Measurements from ENCODE around the gene VPS52.

VPS52 gene

DNA sequence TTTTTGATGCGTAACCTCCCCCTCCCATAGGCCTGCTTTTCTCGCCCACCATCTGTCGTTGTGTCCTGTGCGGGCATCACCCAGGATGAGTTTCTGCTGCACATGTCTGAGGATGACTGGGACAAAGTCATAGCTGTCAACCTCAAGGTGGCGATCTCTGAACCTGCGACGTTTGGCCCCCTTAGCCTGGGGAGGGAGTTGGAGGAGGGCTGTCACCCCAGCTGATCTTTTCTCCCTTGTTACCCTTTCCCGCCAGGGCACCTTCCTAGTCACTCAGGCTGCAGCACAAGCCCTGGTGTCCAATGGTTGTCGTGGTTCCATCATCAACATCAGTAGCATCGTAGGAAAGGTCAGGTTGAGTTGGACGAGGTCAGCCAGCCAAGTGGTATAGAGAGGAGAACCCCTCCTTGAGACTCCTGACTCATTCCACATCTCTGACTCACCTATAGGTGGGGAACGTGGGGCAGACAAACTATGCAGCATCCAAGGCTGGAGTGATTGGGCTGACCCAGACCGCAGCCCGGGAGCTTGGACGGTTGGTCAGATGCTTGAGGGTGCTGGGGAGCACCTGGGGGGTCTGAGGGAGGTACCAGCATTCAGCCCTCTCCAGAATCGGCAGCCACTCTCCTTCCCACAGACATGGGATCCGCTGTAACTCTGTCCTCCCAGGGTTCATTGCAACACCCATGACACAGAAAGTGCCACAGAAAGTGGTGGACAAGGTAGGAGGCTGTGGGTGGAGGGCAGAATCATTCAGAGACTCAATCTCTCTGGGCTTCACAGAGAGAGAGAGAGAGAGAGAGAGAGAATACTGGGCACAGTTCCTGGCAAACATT, 66.3 kb downstream of the VPS52 start (continued):
- TF ChIP-seq, protein P1, sequence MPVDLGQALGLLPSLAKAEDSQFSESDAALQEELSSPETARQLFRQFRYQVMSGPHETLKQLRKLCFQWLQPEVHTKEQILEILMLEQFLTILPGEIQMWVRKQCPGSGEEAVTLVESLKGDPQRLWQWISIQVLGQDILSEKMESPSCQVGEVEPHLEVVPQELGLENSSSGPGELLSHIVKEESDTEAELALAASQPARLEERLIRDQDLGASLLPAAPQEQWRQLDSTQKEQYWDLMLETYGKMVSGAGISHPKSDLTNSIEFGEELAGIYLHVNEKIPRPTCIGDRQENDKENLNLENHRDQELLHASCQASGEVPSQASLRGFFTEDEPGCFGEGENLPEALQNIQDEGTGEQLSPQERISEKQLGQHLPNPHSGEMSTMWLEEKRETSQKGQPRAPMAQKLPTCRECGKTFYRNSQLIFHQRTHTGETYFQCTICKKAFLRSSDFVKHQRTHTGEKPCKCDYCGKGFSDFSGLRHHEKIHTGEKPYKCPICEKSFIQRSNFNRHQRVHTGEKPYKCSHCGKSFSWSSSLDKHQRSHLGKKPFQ (tag by site-specific recombination; IDR thresholded peaks at IDR 0.05), result no peak
- 0 out of 2 replicates have a peak, but pooled peaks have one; percentile 55 for TF ChIP-seq ZNF629 (tag by site-specific recombination; IDR thresholded peaks at IDR 0.05)
- TF ChIP-seq, protein P2, sequence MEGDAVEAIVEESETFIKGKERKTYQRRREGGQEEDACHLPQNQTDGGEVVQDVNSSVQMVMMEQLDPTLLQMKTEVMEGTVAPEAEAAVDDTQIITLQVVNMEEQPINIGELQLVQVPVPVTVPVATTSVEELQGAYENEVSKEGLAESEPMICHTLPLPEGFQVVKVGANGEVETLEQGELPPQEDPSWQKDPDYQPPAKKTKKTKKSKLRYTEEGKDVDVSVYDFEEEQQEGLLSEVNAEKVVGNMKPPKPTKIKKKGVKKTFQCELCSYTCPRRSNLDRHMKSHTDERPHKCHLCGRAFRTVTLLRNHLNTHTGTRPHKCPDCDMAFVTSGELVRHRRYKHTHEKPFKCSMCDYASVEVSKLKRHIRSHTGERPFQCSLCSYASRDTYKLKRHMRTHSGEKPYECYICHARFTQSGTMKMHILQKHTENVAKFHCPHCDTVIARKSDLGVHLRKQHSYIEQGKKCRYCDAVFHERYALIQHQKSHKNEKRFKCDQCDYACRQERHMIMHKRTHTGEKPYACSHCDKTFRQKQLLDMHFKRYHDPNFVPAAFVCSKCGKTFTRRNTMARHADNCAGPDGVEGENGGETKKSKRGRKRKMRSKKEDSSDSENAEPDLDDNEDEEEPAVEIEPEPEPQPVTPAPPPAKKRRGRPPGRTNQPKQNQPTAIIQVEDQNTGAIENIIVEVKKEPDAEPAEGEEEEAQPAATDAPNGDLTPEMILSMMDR (tag by site-specific recombination; IDR thresholded peaks at IDR 0.05), result peak; percentile 68
- no peak for TF ChIP-seq ZFP41 (tag by site-specific recombination; IDR thresholded peaks at IDR 0.05; ENCODE audit: borderline replicate concordance)
- no peak for TF ChIP-seq OSR2 (tag by site-specific recombination; IDR thresholded peaks at IDR 0.05)
- TF ChIP-seq, protein P3, sequence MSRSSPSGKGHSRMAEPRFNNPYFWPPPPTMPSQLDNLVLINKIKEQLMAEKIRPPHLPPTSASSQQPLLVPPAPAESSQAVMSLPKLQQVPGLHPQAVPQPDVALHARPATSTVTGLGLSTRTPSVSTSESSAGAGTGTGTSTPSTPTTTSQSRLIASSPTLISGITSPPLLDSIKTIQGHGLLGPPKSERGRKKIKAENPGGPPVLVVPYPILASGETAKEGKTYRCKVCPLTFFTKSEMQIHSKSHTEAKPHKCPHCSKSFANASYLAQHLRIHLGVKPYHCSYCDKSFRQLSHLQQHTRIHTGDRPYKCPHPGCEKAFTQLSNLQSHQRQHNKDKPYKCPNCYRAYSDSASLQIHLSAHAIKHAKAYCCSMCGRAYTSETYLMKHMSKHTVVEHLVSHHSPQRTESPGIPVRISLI (tag by site-specific recombination; IDR thresholded peaks at IDR 0.05), result no peak
- peak; percentile 62 for TF ChIP-seq SP7 (tag by site-specific recombination; IDR thresholded peaks at IDR 0.05)

DNA sequence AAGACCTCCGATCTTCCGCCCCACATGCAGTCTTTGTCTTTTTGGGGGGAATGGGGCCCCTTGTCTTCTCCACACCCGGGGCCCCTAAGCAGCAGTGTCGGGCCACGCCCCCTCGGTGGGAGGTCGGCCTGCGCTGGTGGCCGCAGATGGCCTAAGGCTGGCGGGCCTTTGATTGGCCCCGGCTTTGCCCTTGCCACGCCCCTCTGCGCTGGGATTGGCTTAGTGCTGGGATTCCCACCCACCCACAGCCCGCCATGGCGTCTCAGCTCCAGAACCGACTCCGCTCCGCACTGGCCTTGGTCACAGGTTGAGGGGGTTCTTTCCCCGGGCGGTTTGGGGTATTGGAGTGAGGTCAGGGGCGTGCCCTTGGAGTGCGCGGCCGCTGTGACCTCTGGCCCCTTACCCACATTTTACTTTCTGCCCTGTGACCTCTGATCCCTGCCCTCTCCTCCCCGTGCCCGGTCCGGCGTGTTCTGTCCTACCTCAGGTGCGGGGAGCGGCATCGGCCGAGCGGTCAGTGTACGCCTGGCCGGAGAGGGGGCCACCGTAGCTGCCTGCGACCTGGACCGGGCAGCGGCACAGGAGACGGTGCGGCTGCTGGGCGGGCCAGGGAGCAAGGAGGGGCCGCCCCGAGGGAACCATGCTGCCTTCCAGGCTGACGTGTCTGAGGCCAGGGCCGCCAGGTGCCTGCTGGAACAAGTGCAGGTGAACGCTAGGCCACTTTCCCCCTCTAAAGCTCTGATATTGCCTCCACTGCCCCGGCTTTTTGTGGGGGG, 67.1 kb downstream of the VPS52 start, which contains the start of gene HSD17B8:
TSS of gene HSD17B8 (plus strand) at position 241 of the 776 bp plus-strand sequence. CDS start at position 255, 14 bp downstream.
- POLR2A ChIA-PET, result interaction anchor here (0.6 to 2.0 kb wide), 11 partner anchors 44 to 1029 kb away, joined by 3 to 30 read pairs (median 4); partner anchors contain the start of genes AGPAT1, B3GALT4, RGL2 and RPS18
- no peaks in the 10 kb centered on the region for H3K9me3 ChIP-seq (ENCODE audit: control insufficient read depth, insufficient read depth, low read depth, low read length)
- CTCF ChIA-PET, result interaction anchor here (0.7 to 2.1 kb wide), 5 partner anchors 18 to 75 kb away, joined by 3 to 19 read pairs (median 3); no protein-coding TSS in a partner anchor
- H3K4me3 ChIP-seq (ENCODE audit: low read depth, low read length), result peak within 1 kb of the TSS; percentile 72
- peaks cover 0 to 33% of the 10 kb centered on the region in 2 experiments; a peak in 2 of 3 replicates for H3K36me3 ChIP-seq (ENCODE audit: control insufficient read depth in 2 of 2, insufficient read depth in 1 of 2, low read length in 2 of 2)
- H3K27ac ChIP-seq (ENCODE audit: extremely low read depth, low read depth, low read length), result peak within 1 kb of the TSS; percentile 53
- H3K4me1 ChIP-seq (ENCODE audit: control insufficient read depth, insufficient read depth, low read length), result peaks cover 22% of the 10 kb centered on the region
- TF ChIP-seq BCL11A (tag by site-specific recombination; IDR thresholded peaks at IDR 0.05; ENCODE audit: low read depth) (peak; percentile 95), SP2 (tag by site-specific recombination; IDR thresholded peaks at IDR 0.05) (peak; percentile 92), GLIS1 (tag by site-specific recombination; IDR thresholded peaks at IDR 0.05) (peak; percentile 96), BCL11B (tag by site-specific recombination; IDR thresholded peaks at IDR 0.05; ENCODE audit: low read depth) (peak; percentile 99), ZNF155 (tag by site-specific recombination; IDR thresholded peaks at IDR 0.05) (no peak), ZNF791 (tag by site-specific recombination; IDR thresholded peaks at IDR 0.05) (no peak), HOXA7 (CRISPR knock-in tag; IDR thresholded peaks at IDR 0.05; ENCODE audit: borderline replicate concordance) (no peak), EGR2 (tag by site-specific recombination; IDR thresholded peaks at IDR 0.05; ENCODE audit: low read depth) (no peak), ZBTB48 (tag by site-specific recombination; IDR thresholded peaks at IDR 0.05) (0 out of 2 replicates have a peak, but pooled peaks have one; percentile 26), ZFP37 (tag by site-specific recombination; IDR thresholded peaks at IDR 0.05) (no peak), ZNF473 (tag by site-specific recombination; IDR thresholded peaks at IDR 0.05) (no peak), ZBTB7A (tag by site-specific recombination; IDR thresholded peaks at IDR 0.05; ENCODE audit: low read depth) (no peak), KLF9 (tag by site-specific recombination; IDR thresholded peaks at IDR 0.05; ENCODE audit: low read depth) (peak; percentile 98)
- TF ChIP-seq, protein P4, sequence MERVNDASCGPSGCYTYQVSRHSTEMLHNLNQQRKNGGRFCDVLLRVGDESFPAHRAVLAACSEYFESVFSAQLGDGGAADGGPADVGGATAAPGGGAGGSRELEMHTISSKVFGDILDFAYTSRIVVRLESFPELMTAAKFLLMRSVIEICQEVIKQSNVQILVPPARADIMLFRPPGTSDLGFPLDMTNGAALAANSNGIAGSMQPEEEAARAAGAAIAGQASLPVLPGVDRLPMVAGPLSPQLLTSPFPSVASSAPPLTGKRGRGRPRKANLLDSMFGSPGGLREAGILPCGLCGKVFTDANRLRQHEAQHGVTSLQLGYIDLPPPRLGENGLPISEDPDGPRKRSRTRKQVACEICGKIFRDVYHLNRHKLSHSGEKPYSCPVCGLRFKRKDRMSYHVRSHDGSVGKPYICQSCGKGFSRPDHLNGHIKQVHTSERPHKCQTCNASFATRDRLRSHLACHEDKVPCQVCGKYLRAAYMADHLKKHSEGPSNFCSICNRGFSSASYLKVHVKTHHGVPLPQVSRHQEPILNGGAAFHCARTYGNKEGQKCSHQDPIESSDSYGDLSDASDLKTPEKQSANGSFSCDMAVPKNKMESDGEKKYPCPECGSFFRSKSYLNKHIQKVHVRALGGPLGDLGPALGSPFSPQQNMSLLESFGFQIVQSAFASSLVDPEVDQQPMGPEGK (tag by site-specific recombination; IDR thresholded peaks at IDR 0.05), result peak; percentile 69
- TF ChIP-seq, protein P5, sequence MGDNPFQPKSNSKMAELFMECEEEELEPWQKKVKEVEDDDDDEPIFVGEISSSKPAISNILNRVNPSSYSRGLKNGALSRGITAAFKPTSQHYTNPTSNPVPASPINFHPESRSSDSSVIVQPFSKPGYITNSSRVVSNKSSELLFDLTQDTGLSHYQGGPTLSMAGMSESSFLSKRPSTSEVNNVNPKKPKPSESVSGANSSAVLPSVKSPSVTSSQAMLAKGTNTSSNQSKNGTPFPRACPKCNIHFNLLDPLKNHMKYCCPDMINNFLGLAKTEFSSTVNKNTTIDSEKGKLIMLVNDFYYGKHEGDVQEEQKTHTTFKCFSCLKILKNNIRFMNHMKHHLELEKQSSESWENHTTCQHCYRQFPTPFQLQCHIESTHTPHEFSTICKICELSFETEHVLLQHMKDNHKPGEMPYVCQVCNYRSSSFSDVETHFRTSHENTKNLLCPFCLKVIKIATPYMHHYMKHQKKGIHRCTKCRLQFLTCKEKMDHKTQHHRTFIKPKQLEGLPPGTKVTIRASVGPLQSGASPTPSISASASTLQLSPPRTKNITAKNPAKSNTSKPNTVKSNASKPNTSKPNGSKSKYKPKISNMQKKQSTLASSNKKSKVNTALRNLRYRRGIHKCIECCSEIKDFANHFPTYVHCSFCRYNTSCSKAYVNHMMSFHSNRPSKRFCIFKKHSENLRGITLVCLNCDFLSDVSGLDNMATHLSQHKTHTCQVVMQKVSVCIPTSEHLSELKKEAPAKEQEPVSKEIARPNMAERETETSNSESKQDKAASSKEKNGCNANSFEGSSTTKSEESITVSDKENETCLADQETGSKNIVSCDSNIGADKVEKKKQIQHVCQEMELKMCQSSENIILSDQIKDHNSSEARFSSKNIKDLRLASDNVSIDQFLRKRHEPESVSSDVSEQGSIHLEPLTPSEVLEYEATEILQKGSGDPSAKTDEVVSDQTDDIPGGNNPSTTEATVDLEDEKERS (tag by site-specific recombination; IDR thresholded peaks at IDR 0.05), result no peak
- TF ChIP-seq, protein P6, sequence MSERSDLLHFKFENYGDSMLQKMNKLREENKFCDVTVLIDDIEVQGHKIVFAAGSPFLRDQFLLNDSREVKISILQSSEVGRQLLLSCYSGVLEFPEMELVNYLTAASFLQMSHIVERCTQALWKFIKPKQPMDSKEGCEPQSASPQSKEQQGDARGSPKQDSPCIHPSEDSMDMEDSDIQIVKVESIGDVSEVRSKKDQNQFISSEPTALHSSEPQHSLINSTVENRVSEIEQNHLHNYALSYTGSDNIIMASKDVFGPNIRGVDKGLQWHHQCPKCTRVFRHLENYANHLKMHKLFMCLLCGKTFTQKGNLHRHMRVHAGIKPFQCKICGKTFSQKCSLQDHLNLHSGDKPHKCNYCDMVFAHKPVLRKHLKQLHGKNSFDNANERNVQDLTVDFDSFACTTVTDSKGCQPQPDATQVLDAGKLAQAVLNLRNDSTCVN (tag by site-specific recombination; optimal IDR thresholded peaks at IDR 0.05), result peak; percentile 29
